RWPE2 (cell line): ENCODE results near the gene ISCU.

Experiments
- ATAC-seq: fragments of 200-7000 bp; cut with Tn5 transposase; 3 replicates; pipeline ENCODE4 v1.9.1; 2021; ENCODE audit warnings: low read depth
- DNase-seq: peaks from one replicate; pipeline ENCODE4 v3.0.0-alpha.2; 2020; ENCODE audit warnings: low spot score
- H3K27ac ChIP-seq: fragments of 450-650 bp; 2 replicates; pipeline ENCODE4 v1.5.1; 2017; ENCODE audit warnings: mild to moderate bottlenecking; ENCODE audit not compliant: poor library complexity, severe bottlenecking
- H3K27me3 ChIP-seq: fragments of 250-450 bp; sonication (Bioruptor Pico); 2 replicates; pipeline ENCODE4 v1.5.1; 2021; ENCODE audit warnings: mild to moderate bottlenecking, moderate library complexity; ENCODE audit not compliant: insufficient read depth, poor library complexity, severe bottlenecking
- H3K36me3 ChIP-seq: fragments of 250-450 bp; sonication (Bioruptor Pico); 2 replicates; pipeline ENCODE4 v1.5.1; 2020; ENCODE audit warnings: low read depth, mild to moderate bottlenecking, moderate library complexity
- H3K4me1 ChIP-seq: fragments of 250-450 bp; sonication (Bioruptor Pico); 2 replicates; pipeline ENCODE4 v1.5.1; 2021; ENCODE audit warnings: mild to moderate bottlenecking, moderate library complexity; ENCODE audit not compliant: insufficient read depth, poor library complexity, severe bottlenecking
- H3K4me3 ChIP-seq: fragments of 250-450 bp; sonication (Bioruptor Pico); 2 replicates; pipeline ENCODE4 v1.5.1; 2021; ENCODE audit warnings: mild to moderate bottlenecking, moderate library complexity; ENCODE audit not compliant: severe bottlenecking
- H3K9me3 ChIP-seq: fragments of 250-450 bp; sonication (Bioruptor Pico); 2 replicates; pipeline ENCODE4 v1.5.1; 2021; ENCODE audit warnings: mild to moderate bottlenecking, moderate library complexity; ENCODE audit not compliant: severe bottlenecking
- CTCF ChIP-seq: fragments of 450-650 bp; IDR thresholded peaks from one replicate; pipeline ENCODE4 v1.5.1; 2017; ENCODE audit warnings: mild to moderate bottlenecking, moderate library complexity; ENCODE audit not compliant: poor library complexity, severe bottlenecking

Gene ISCU

GRCh38 chr12:108591267-108591980, 29.0 kb downstream of the ISCU start:
- Histone ChIP-seq H3K4me3 (no peak overlapping the region), H3K9me3 (no peaks in the 10 kb centered on the region), H3K4me1 (no peaks in the 10 kb centered on the region), H3K27ac (no peak overlapping the region), H3K36me3 (no peaks in the 10 kb centered on the region), H3K27me3 (no peaks in the 10 kb centered on the region)
- no peak for DNase-seq
- no peak for ATAC-seq
- no peak for TF ChIP-seq CTCF

DNA sequence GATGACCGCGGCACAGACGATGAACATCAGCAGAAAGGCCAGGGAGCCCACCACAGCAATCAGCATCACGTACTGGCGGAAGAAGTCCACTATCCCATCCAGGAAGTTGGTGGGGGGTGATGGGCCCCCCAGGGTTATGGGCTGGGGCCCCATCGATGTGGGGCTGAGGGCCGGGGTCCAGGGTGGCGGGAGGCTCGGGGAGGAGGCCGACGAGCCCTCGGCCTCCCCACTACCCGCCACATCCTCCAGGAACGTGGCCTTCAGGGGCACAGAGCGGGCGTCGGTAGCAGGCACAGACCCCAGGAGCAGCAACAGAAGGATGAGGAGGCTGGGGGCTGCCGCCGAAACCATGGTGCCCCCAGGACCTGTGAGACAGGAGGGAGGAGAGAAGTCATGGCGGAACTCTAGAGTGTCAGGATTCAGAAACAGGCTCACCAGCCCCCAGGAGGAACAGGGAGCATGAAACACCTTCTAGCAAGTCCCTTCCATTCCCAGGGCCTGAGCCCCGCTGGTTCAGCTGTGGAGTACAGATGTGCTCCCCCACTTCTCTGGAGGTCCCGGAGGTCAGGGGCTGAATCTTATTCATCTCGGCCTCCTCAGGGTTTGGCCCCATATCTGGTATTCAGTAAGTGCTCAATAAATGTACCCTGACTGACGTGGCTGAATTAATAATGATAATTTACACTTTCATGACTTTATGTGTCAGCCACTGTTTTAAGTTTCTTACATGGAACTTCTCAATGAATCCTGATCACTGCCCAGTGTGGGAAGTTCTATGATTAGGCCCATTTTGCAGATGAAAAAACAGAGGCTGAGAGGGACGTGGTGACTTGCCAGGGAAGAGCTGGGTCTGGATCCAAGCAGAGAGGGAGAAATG, 29.9 kb downstream of the ISCU start:
- H3K4me3 ChIP-seq, result no peak overlapping the region
- DNase-seq (no peak), ATAC-seq (no peak)
- H3K9me3 ChIP-seq, result no peaks in the 10 kb centered on the region
- TF ChIP-seq CTCF, result no peak
- no peaks in the 10 kb centered on the region for H3K27me3 ChIP-seq
- no peaks in the 10 kb centered on the region for H3K36me3 ChIP-seq
- no peak overlapping the region for H3K27ac ChIP-seq
- no peaks in the 10 kb centered on the region for H3K4me1 ChIP-seq

DNA sequence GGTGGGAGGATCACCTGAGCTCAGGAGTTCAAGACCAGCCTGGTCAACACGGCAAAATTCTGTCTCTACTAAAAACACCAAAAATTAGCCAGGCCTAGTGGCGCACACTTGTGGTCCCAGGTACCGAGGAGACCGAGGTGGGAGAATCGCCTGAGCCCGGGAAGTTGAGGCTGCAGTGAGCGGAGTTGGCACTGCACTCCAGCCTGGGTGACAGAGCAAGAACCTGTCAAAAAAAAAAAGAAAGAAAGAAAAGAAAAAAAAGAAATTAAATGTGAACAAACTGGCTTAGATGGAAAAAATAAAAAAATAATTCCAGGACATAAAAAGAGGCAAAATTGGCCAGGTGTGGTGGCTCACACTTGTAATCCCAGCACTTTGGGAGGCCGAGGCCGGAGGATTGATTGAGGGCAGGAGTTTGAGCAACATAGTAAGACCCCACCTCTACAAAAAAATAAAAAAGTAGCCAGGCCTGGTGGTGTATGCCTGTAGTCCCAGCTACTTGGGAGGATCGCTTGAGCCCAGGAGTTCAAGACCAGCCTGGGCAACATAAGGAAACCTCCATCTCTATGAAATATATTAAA, 32.0 kb downstream of the ISCU start:
- Histone ChIP-seq H3K36me3 (no peaks in the 10 kb centered on the region), H3K9me3 (no peaks in the 10 kb centered on the region), H3K27me3 (no peaks in the 10 kb centered on the region), H3K4me3 (no peak overlapping the region), H3K27ac (no peak overlapping the region), H3K4me1 (no peaks in the 10 kb centered on the region)
- TF ChIP-seq CTCF, result no peak
- ATAC-seq (no peak), DNase-seq (no peak)

- Histone ChIP-seq H3K9me3 (no peaks in the 10 kb centered on the region), H3K27ac (no peak overlapping the region), H3K4me1 (no peaks in the 10 kb centered on the region), H3K27me3 (no peaks in the 10 kb centered on the region), H3K36me3 (no peaks in the 10 kb centered on the region), H3K4me3 (no peak overlapping the region)
- no peak for ATAC-seq
- no peak for TF ChIP-seq CTCF
- no peak for DNase-seq
Measured at GRCh38 chr12:108594960-108595710, 32.7 kb downstream of the ISCU start.
